H1 (cell line): ENCODE results near the gene C6orf136. TPM values are rescaled to one million over a fixed set of nuclear protein-coding genes. Genes with fewer than 3 reads are reported as not detected.

ENCODE experiments used
- CTCF ChIA-PET: fragments of 300-600 bp; sonication (Branson Sonifier 250); formaldehyde crosslinking; loops from one replicate; lab custom pipeline; 2021; ENCODE audit not compliant: partially characterized antibody; lab: Charles Lee
- POLR2A ChIA-PET: fragments of 300-600 bp; sonication (Branson Sonifier 250); formaldehyde crosslinking; loops from one replicate; lab custom pipeline; 2021; ENCODE audit warnings: inconsistent platforms; ENCODE audit not compliant: partially characterized antibody; lab: Charles Lee
- DNase-seq, 2 experiments: peaks; one replicate each; pipeline versions ENCODE4 v3.0.0 to v3.0.0-alpha.2; 2010 to 2022; ENCODE audit warnings: low spot score in 2 of 2, low read depth in 1 of 2, mixed read lengths in 1 of 2
- FAIRE-seq: peaks from 2 replicates; lab custom pipeline; 2011; peaks lifted over from hg19 to GRCh38; lab: Jason Lieb, UNC
- H2AFZ ChIP-seq: 2 replicates; pipeline ENCODE4 v1.8.1; 2012; ENCODE audit warnings: low read length, inconsistent platforms
- H2AK5ac ChIP-seq: 2 replicates; pipeline ENCODE4 v1.6.1; 2013; ENCODE audit warnings: low read depth, low read length
- H2BK120ac ChIP-seq: replicated peaks from 2 replicates; pipeline ENCODE3; 2013; ENCODE audit warnings: low read depth, low read length, inconsistent platforms
- H2BK12ac ChIP-seq: 2 replicates; pipeline ENCODE4 v1.6.1; 2013; ENCODE audit warnings: low read depth, low read length
- H2BK15ac ChIP-seq: 2 replicates; pipeline ENCODE4 v1.6.1; 2013; ENCODE audit warnings: low read length
- H2BK20ac ChIP-seq: 2 replicates; pipeline ENCODE4 v1.6.1; 2013; ENCODE audit warnings: low read length
- H2BK5ac ChIP-seq: 2 replicates; pipeline ENCODE4 v1.6.1; 2013; ENCODE audit warnings: low read depth, low read length
- H3K14ac ChIP-seq: 2 replicates; pipeline ENCODE4 v1.6.1; 2013; ENCODE audit warnings: inconsistent platforms; ENCODE audit not compliant: insufficient read length
- H3K18ac ChIP-seq: 2 replicates; pipeline ENCODE4 v1.6.1; 2013; ENCODE audit warnings: low read length; ENCODE audit errors: extremely low read depth
- H3K23ac ChIP-seq: 2 replicates; pipeline ENCODE4 v1.6.1; 2013; ENCODE audit warnings: inconsistent platforms; ENCODE audit not compliant: insufficient read length
- H3K23me2 ChIP-seq: 2 replicates; pipeline ENCODE4 v1.6.1; 2013; ENCODE audit warnings: low read depth, low read length
- H3K27ac ChIP-seq: 2 replicates; pipeline ENCODE4 v1.6.1; 2011; ENCODE audit warnings: low read depth, low read length, inconsistent platforms
- H3K27me3 ChIP-seq, 4 experiments: replicated peaks in 1 of 4; 1 replicate in 1 of 4; 2 replicates in 3 of 4; pipeline versions ENCODE4 v1.6.1 to v1.8.1; 2011 to 2013; ENCODE audit warnings: low read length in 3 of 4, mild to moderate bottlenecking in 3 of 4, inconsistent platforms in 2 of 4, mixed read lengths in 2 of 4, moderate library complexity in 1 of 4; ENCODE audit not compliant: control insufficient read depth in 3 of 4, insufficient read depth in 3 of 4; ENCODE audit errors: extremely low read depth in 1 of 4
- H3K36me3 ChIP-seq, 4 experiments: 2 replicates each; pipeline versions ENCODE4 v1.6.1 to v1.8.1; 2011 to 2013; ENCODE audit warnings: mild to moderate bottlenecking in 4 of 4, low read length in 3 of 4, moderate library complexity in 2 of 4, control low read depth in 1 of 4, inconsistent platforms in 1 of 4; ENCODE audit not compliant: insufficient read depth in 4 of 4, control insufficient read depth in 2 of 4
- H3K4ac ChIP-seq: replicated peaks from 2 replicates; pipeline ENCODE3; 2013; ENCODE audit warnings: low read length, low read depth, mixed read lengths, inconsistent platforms; ENCODE audit not compliant: insufficient read length
- H3K4me1 ChIP-seq, 4 experiments: replicated peaks in 1 of 4; 1 replicate in 1 of 4; 2 replicates in 3 of 4; pipeline versions ENCODE4 v1.6.1 to v1.8.1; 2011 to 2013; ENCODE audit warnings: low read length in 3 of 4, inconsistent platforms in 2 of 4, mixed read lengths in 1 of 4; ENCODE audit not compliant: insufficient read depth in 4 of 4, control insufficient read depth in 3 of 4
- H3K4me2 ChIP-seq, 2 experiments: 2 replicates each; pipeline versions ENCODE4 v1.6.1 to v1.8.1; 2011 to 2013; ENCODE audit warnings: low read depth in 2 of 2, low read length in 2 of 2, control low read depth in 1 of 2, inconsistent platforms in 1 of 2, mild to moderate bottlenecking in 1 of 2; ENCODE audit not compliant: insufficient read depth in 1 of 2
- H3K4me3 ChIP-seq, 4 experiments: fragments of 200-600, 300-600 bp in 1 of 4; sonication (generic), shearing (Covaris generic), sonication (Bioruptor Twin) in 1 of 4; 2 replicates each; pipeline versions ENCODE4 v1.5.1 to v1.8.1; 2011 to 2016; ENCODE audit warnings: low read length in 4 of 4, low read depth in 3 of 4, control low read depth in 2 of 4, inconsistent platforms in 2 of 4, mild to moderate bottlenecking in 2 of 4, mixed read lengths in 1 of 4, moderate library complexity in 1 of 4; ENCODE audit not compliant: insufficient read depth in 2 of 4; ENCODE audit errors: extremely low read depth in 1 of 4
- H3K56ac ChIP-seq: replicated peaks from 2 replicates; pipeline ENCODE3; 2013; ENCODE audit warnings: low read depth, mild to moderate bottlenecking, mixed read lengths, low read length, inconsistent platforms; ENCODE audit not compliant: insufficient read length
- H3K79me1 ChIP-seq: 2 replicates; pipeline ENCODE4 v1.6.1; 2013; ENCODE audit warnings: low read depth, low read length, control low read depth
- H3K79me2 ChIP-seq, 2 experiments: 2 replicates each; pipeline versions ENCODE4 v1.6.1 to v1.8.1; 2012 to 2013; ENCODE audit warnings: low read length in 2 of 2, mild to moderate bottlenecking in 2 of 2, inconsistent platforms in 1 of 2; ENCODE audit not compliant: insufficient read depth in 2 of 2, control insufficient read depth in 1 of 2
- H3K9ac ChIP-seq, 4 experiments: replicated peaks in 1 of 4; 1 replicate in 1 of 4; 2 replicates in 3 of 4; pipeline versions ENCODE4 v1.6.1 to v1.8.1; 2011 to 2013; ENCODE audit warnings: low read depth in 3 of 4, low read length in 3 of 4, control low read depth in 2 of 4, mild to moderate bottlenecking in 2 of 4, moderate library complexity in 2 of 4, inconsistent platforms in 1 of 4; ENCODE audit errors: extremely low read depth in 1 of 4
- H3K9me3 ChIP-seq, 2 experiments: 2 replicates each; pipeline versions ENCODE4 v1.6.1 to v1.8.1; 2012 to 2013; ENCODE audit warnings: mild to moderate bottlenecking in 2 of 2, moderate library complexity in 2 of 2, control low read depth in 1 of 2, inconsistent platforms in 1 of 2, low read depth in 1 of 2, low read length in 1 of 2, mixed read lengths in 1 of 2; ENCODE audit not compliant: insufficient read depth in 2 of 2
- H4K20me1 ChIP-seq, 2 experiments: replicated peaks in 1 of 2; 2 replicates each; pipeline versions ENCODE3 to v1.8.1; 2011 to 2013; ENCODE audit warnings: inconsistent platforms in 2 of 2, low read length in 2 of 2, mild to moderate bottlenecking in 1 of 2; ENCODE audit not compliant: insufficient read depth in 2 of 2, control insufficient read depth in 1 of 2
- H4K5ac ChIP-seq: 2 replicates; pipeline ENCODE4 v1.6.1; 2013; ENCODE audit warnings: low read length, low read depth, mixed read lengths, inconsistent platforms; ENCODE audit not compliant: insufficient read length
- H4K8ac ChIP-seq: 2 replicates; pipeline ENCODE4 v1.8.0; 2013; ENCODE audit warnings: mild to moderate bottlenecking, moderate library complexity, low read length, inconsistent platforms; ENCODE audit not compliant: insufficient read depth; ENCODE audit errors: extremely low read depth
- H4K91ac ChIP-seq: replicated peaks from 2 replicates; pipeline ENCODE3; 2013; ENCODE audit warnings: low read length, mixed read lengths, inconsistent platforms; ENCODE audit not compliant: insufficient read length
- EZH2 ChIP-seq: fragments of 200-600 bp; sonication (generic); IDR thresholded peaks from 2 replicates; pipeline ENCODE4 v1.7.1; 2012; ENCODE audit warnings: low read depth, mild to moderate bottlenecking, moderate library complexity, low read length, inconsistent platforms; ENCODE audit not compliant: severe bottlenecking
- MAX ChIP-seq: IDR thresholded peaks from 2 replicates; pipeline ENCODE4 v1.6.1; 2012; ENCODE audit warnings: inconsistent platforms
- RFX5 ChIP-seq: IDR thresholded peaks from 2 replicates; pipeline ENCODE4 v1.6.1; 2011; ENCODE audit warnings: low read depth, low read length, improper control_type of control experiment, borderline replicate concordance
- WGBS, 2 experiments: shearing (Covaris generic) in 1 of 2; methylation state at CpG; one replicate each; pipeline versions ENCODE4 v1.1.6 to v1.1.7; 2013 to 2015; ENCODE audit warnings: low lambda C conversion rate in 2 of 2, mixed read lengths in 2 of 2, inconsistent platforms in 1 of 2, low coverage in 1 of 2, missing lambda C conversion rate in 1 of 2; ENCODE audit not compliant: insufficient replicate concordance in 2 of 2, insufficient coverage in 1 of 2, insufficient read length in 1 of 2; ENCODE audit errors: extremely low coverage in 1 of 2, missing lambda C conversion rate in 1 of 2; 5-methylcytosine and 5-hydroxymethylcytosine counted together
- polyA plus RNA-seq, 7 experiments: library from polyadenylated mRNA; depleted of rRNA in 3 of 7; stranded (reverse) in 5 of 7; unstranded in 2 of 7; fragments of >200 nt in 5 of 7; fragments of 200-250 nt in 2 of 7; gene quantifications; 1 replicate in 5 of 7; 2 replicates in 1 of 7; 4 replicates in 1 of 7; pipeline versions ENCODE4 v1.2.1 to v1.2.3, GENCODE V29; 2011 to 2013; ENCODE audit warnings: missing spikeins in 2 of 7, mixed read lengths in 2 of 7
- total RNA-seq: library from RNA; stranded (reverse); fragmentation: NEBNext Ultra II Directional; extraction: Animal tissue kit (Norgen Biotek cat#: 25700); gene quantifications from 2 replicates; pipeline ENCODE4 v1.2.1, GENCODE V29; 2021

The C6orf136 gene
- total and polyA plus RNA-seq, 2 of the 8 experiments (the other 6 are each of a cell fraction or from before 2014, with no cell fraction given), result 20.8 to 23.1 TPM

- H3K23me2 ChIP-seq, result peaks cover 6% of the 10 kb centered on the region
- H3K79me1 ChIP-seq, result no peaks in the 10 kb centered on the region; the same call in 1 of the 2 replicates
- H3K79me2 ChIP-seq, result peaks cover 0 to 7% of the 10 kb centered on the region in 2 experiments; a peak in 2 of 4 replicates
- no peak overlapping the region for H2BK12ac ChIP-seq
- H3K56ac ChIP-seq, result no peak overlapping the region
- no peaks in the 10 kb centered on the region for H3K9me3 ChIP-seq
- DNase-seq (no peak), FAIRE-seq (no peak)
- H2BK5ac ChIP-seq, result no peak overlapping the region
- H2AK5ac ChIP-seq, result no peak overlapping the region
- H4K8ac ChIP-seq, result no peak overlapping the region
- no peak overlapping the region for H3K9ac ChIP-seq
- no peak overlapping the region for H2BK15ac ChIP-seq
- H2BK120ac ChIP-seq, result no peak overlapping the region
- no peak overlapping the region for H3K4ac ChIP-seq
- H3K23ac ChIP-seq, result no peak overlapping the region
- no peak overlapping the region for H3K14ac ChIP-seq
- 93% methylated on average over 10 of the region's 10 CpGs; no CpG with 5 or more reads in 1 of the 2 experiments for WGBS, 2 experiments
- H4K20me1 ChIP-seq, result peaks cover 0 to 8% of the 10 kb centered on the region in 2 experiments
- no peak overlapping the region for H3K4me2 ChIP-seq
- H3K36me3 ChIP-seq, result no peaks in the 10 kb centered on the region; a peak in 2 of 8 replicates
- no peak overlapping the region for H2AFZ ChIP-seq
- no peak overlapping the region for H2BK20ac ChIP-seq
- CTCF ChIA-PET, result interaction anchor here (1.2 to 11.0 kb wide), 3 partner anchors 46 to 144 kb away, joined by 3 to 147 read pairs (median 5); no protein-coding TSS in a partner anchor
- no peak for TF ChIP-seq EZH2
- TF ChIP-seq RFX5, result no peak
- no peak for TF ChIP-seq MAX
- TF ChIP-seq, all 59 proteins: peak for 0
- Histone ChIP-seq H4K5ac (no peak overlapping the region), H3K27ac (no peak overlapping the region), H3K27me3 (no peaks in the 10 kb centered on the region), H3K18ac (no peak overlapping the region), H4K91ac (no peak overlapping the region), H3K4me3 (no peak overlapping the region), H3K4me1 (no peaks in the 10 kb centered on the region; a peak in 1 of 7 replicates)
- POLR2A ChIA-PET, result interaction anchor here (1.7 to 18.7 kb wide), 2 partner anchors 11 to 48 kb away, joined by 4 to 388 read pairs; partner anchors contain the start of genes MDC1 and TUBB
Measured at GRCh38 chr6:30676660-30677285, 29.8 kb downstream of the C6orf136 start.
